ENCODE data around the gene ORC5. TPM values are rescaled to one million over a fixed set of nuclear protein-coding genes. Genes with fewer than 3 reads are reported as not detected.

Gene ORC5
- total RNA-seq, 4 donors from 2014 or later, result 21.8 to 43.8 (median 25.7) TPM

DNA sequence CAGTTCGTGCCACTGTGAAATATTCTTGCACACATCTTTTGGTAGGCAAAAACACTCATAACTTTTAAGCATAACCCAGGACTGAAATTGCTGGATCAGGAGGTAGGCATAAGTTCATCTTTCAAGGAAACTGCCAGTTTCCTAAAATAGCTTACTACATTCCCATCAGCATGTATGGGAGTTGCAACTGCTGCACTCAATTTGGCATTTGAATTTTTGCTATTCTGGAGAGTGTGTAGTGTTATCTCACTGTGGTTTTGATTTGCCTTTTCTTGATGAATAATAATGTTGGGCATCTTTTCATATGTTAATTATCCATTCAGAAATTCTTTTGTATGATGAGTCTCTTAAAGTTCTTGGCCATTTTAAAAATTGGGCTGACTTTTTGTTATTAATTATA is 95.2 kb downstream of the ORC5 start:
- Histone ChIP-seq H3K27me3 (no peaks in the 10 kb centered on the region), H3K36me3 (no peaks in the 10 kb centered on the region), H3K9me3 (no peaks in the 10 kb centered on the region), H3K27ac (no peak overlapping the region), H3K4me3 (replicated peaks in 1 of 3) (no peak overlapping the region), H3K4me1 (no peaks in the 10 kb centered on the region)
- DNase-seq, result no peak
- 83 to 96% methylated on average over 1 of the region's 1 CpG for WGBS, 2 donors
- intact Hi-C loops (cut with DNase I), result no loop called here
- TF ChIP-seq POLR2A (IDR thresholded peaks at IDR 0.05) (no peak), CTCF (IDR thresholded peaks at IDR 0.05) (no peak)

- no peak for DNase-seq
- H3K36me3 ChIP-seq, result no peaks in the 10 kb centered on the region
- WGBS, 2 donors, result 55 to 61% methylated on average over 2 of the region's 2 CpGs
- H3K4me3 ChIP-seq (replicated peaks in 1 of 3), result no peak overlapping the region
- H3K4me1 ChIP-seq, result no peaks in the 10 kb centered on the region
- intact Hi-C loops (cut with DNase I), result no loop called here
- no peaks in the 10 kb centered on the region for H3K9me3 ChIP-seq
- H3K27me3 ChIP-seq, result no peaks in the 10 kb centered on the region
- TF ChIP-seq POLR2A (IDR thresholded peaks at IDR 0.05) (no peak), CTCF (IDR thresholded peaks at IDR 0.05) (no peak)
- H3K27ac ChIP-seq, result no peak overlapping the region
Measured at GRCh38 chr7:104111271-104111670, 96.5 kb downstream of the ORC5 start.

- Histone ChIP-seq H3K27ac (no peak overlapping the region), H3K36me3 (no peaks in the 10 kb centered on the region), H3K27me3 (no peaks in the 10 kb centered on the region), H3K4me3 (replicated peaks in 1 of 3) (no peak overlapping the region), H3K9me3 (no peaks in the 10 kb centered on the region), H3K4me1 (peaks cover 5 to 6% of the 10 kb centered on the region in 2 donors)
- no peak for DNase-seq
- WGBS, 2 donors, result 89% methylated on average over 3 of the region's 3 CpGs
- intact Hi-C loops (cut with DNase I), result no loop called here
- no peak for TF ChIP-seq POLR2A (IDR thresholded peaks at IDR 0.05)
- peak in 4 of 6 experiments; percentile 40 to 77 (median 57) for TF ChIP-seq CTCF (IDR thresholded peaks at IDR 0.05)
Measured at GRCh38 chr7:104106108-104106905, 101.5 kb downstream of the ORC5 start.

DNA sequence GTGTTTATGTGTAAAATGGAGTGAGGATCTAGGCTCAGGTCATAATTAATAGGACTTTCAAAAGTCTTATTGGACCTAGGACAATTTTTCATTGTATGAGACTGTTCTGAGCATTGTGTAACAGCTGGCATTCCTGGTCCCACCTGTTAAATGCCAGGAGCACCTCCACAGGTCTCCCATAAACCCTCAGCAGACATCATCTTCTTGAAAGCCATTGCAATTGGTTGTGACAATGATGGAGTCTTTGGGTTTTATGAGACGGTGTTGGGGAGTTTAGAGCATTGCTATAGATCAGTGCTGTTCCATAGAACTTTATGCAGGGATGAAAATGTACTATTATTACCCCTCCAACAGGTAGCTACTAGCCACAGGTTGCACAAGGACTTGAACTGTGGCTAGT is 108.9 kb downstream of the ORC5 start:
- no peak for DNase-seq
- no peak overlapping the region for H3K4me3 ChIP-seq (replicated peaks in 1 of 3)
- no peak for TF ChIP-seq CTCF (IDR thresholded peaks at IDR 0.05)
- TF ChIP-seq POLR2A (IDR thresholded peaks at IDR 0.05), result no peak
- H3K36me3 ChIP-seq, result no peaks in the 10 kb centered on the region
- H3K4me1 ChIP-seq, result peaks cover 5 to 6% of the 10 kb centered on the region in 2 donors
- intact Hi-C loops (cut with DNase I), result no loop called here
- H3K27ac ChIP-seq, result no peak overlapping the region
- H3K27me3 ChIP-seq, result no peaks in the 10 kb centered on the region
- no peaks in the 10 kb centered on the region for H3K9me3 ChIP-seq
- 82 to 91% methylated on average over 1 of the region's 1 CpG for WGBS, 2 donors

GRCh38 chr7:104096683-104097082 is 111.1 kb downstream of the ORC5 start:
- H3K4me3 ChIP-seq (replicated peaks in 1 of 3), result no peak overlapping the region
- intact Hi-C loops (cut with DNase I), result no loop called here
- TF ChIP-seq CTCF (IDR thresholded peaks at IDR 0.05), result no peak
- no peak for TF ChIP-seq POLR2A (IDR thresholded peaks at IDR 0.05)
- no peaks in the 10 kb centered on the region for H3K9me3 ChIP-seq
- WGBS, 2 donors, result 81 to 85% methylated on average over 6 of the region's 6 CpGs
- DNase-seq, result no peak
- no peaks in the 10 kb centered on the region for H3K4me1 ChIP-seq
- no peak overlapping the region for H3K27ac ChIP-seq
- H3K36me3 ChIP-seq, result no peaks in the 10 kb centered on the region
- no peaks in the 10 kb centered on the region for H3K27me3 ChIP-seq

All from thyroid gland (tissue), 4 donors.